Right lobe of liver (tissue), 4 donors: Measurements from ENCODE around the gene LYL1.

ENCODE experiments used
- POLR2A ChIP-seq: fragments of 450-650 bp; IDR thresholded peaks from one replicate; pipeline ENCODE4 v1.6.1; 2017; ENCODE audit warnings: antibody characterized with exemption, mild to moderate bottlenecking
- TF ChIP-seq, protein P1 (sequence below), 4 donors: fragments of 200-600 bp in 3 of 4; fragments of 450-650 bp in 1 of 4; IDR thresholded peaks; one replicate each; pipeline versions ENCODE4 v1.5.1 to v1.8.0; 2016 to 2022; ENCODE audit warnings: antibody characterized with exemption in 4 of 4, mild to moderate bottlenecking in 2 of 4
- donor health status: DM: no; HTN: no; CAD: no.
- donor health status: DM: no; HTN: no; CAD: no.
- donor health status: DM: no; HTN: yes; CAD: no.

GRCh38 chr19:13060233-13060963 lies 42.3 kb downstream of the LYL1 start:
- TF ChIP-seq, protein P1, sequence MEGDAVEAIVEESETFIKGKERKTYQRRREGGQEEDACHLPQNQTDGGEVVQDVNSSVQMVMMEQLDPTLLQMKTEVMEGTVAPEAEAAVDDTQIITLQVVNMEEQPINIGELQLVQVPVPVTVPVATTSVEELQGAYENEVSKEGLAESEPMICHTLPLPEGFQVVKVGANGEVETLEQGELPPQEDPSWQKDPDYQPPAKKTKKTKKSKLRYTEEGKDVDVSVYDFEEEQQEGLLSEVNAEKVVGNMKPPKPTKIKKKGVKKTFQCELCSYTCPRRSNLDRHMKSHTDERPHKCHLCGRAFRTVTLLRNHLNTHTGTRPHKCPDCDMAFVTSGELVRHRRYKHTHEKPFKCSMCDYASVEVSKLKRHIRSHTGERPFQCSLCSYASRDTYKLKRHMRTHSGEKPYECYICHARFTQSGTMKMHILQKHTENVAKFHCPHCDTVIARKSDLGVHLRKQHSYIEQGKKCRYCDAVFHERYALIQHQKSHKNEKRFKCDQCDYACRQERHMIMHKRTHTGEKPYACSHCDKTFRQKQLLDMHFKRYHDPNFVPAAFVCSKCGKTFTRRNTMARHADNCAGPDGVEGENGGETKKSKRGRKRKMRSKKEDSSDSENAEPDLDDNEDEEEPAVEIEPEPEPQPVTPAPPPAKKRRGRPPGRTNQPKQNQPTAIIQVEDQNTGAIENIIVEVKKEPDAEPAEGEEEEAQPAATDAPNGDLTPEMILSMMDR (IDR thresholded peaks at IDR 0.05): no peak
- no peak for TF ChIP-seq POLR2A
